Type B pancreatic cell (in vitro differentiated cells): ENCODE results near the gene MYEOV. TPM values are rescaled to one million over a fixed set of nuclear protein-coding genes. Genes with fewer than 3 reads are reported as not detected.

Experiments used
- DNase-seq: peaks from one replicate; pipeline ENCODE4 v3.0.0; 2021; ENCODE audit warnings: mixed read lengths; ENCODE audit not compliant: unreplicated experiment; ENCODE audit errors: extremely low spot score
- H3K27ac Mint-ChIP-seq: 2 replicates; pipeline ENCODE4 v1.8.0; 2021; ENCODE audit warnings: mild to moderate bottlenecking, mixed read lengths
- H3K27me3 Mint-ChIP-seq: 2 replicates; pipeline ENCODE4 v1.8.0; 2021; ENCODE audit warnings: mixed read lengths
- H3K36me3 Mint-ChIP-seq: 2 replicates; pipeline ENCODE4 v1.8.0; 2021; ENCODE audit warnings: mixed read lengths
- H3K4me1 Mint-ChIP-seq: one replicate; pipeline ENCODE4 v1.8.0; 2021; ENCODE audit warnings: mixed read lengths; ENCODE audit not compliant: unreplicated experiment
- H3K4me3 Mint-ChIP-seq: 2 replicates; pipeline ENCODE4 v1.8.0; 2021; ENCODE audit warnings: mild to moderate bottlenecking, mixed read lengths
- H3K9me3 Mint-ChIP-seq: 2 replicates; pipeline ENCODE4 v1.8.0; 2021; ENCODE audit warnings: mixed read lengths
- total RNA-seq: library from RNA; stranded (reverse); gene quantifications from 2 replicates; pipeline ENCODE4 v1.2.1, GENCODE V29; 2021; ENCODE audit warnings: low replicate concordance
- TF ChIP-seq, protein P1 (sequence below): fragments of 200-600 bp; sonication (generic); conservative IDR thresholded peaks from 2 replicates; pipeline ENCODE4 v1.5.0; 2021; ENCODE audit warnings: antibody characterized with exemption, mild to moderate bottlenecking

Gene MYEOV
- total RNA-seq, 1 donor from 2014 or later, result 4.1 TPM

DNA sequence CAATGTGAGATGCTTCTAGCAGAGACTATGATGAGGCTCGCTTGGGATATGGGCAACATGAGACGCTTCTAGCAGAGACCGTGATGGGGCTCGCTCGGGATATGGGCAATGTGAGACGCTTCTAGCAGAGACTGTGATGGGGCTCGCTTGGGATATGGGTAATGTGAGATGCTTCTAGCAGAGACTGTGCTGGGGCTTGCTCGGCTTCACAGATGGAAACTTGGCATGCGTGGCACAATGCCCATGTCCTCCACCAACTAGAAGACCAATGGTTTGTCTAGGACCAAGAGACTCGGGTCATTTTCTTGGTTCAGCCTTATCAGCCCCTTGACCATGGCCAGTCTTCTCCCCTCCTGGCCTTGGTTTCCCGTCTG lies 7.1 kb downstream of the MYEOV start:
- no peak for DNase-seq
- Mint-ChIP-seq H3K27ac (peak overlapping the region; percentile 11), H3K4me1 (peaks cover 27% of the 10 kb centered on the region), H3K27me3 (no peaks in the 10 kb centered on the region), H3K36me3 (no peaks in the 10 kb centered on the region), H3K4me3 (no peak overlapping the region), H3K9me3 (peaks cover 4% of the 10 kb centered on the region)
- TF ChIP-seq, protein P1, sequence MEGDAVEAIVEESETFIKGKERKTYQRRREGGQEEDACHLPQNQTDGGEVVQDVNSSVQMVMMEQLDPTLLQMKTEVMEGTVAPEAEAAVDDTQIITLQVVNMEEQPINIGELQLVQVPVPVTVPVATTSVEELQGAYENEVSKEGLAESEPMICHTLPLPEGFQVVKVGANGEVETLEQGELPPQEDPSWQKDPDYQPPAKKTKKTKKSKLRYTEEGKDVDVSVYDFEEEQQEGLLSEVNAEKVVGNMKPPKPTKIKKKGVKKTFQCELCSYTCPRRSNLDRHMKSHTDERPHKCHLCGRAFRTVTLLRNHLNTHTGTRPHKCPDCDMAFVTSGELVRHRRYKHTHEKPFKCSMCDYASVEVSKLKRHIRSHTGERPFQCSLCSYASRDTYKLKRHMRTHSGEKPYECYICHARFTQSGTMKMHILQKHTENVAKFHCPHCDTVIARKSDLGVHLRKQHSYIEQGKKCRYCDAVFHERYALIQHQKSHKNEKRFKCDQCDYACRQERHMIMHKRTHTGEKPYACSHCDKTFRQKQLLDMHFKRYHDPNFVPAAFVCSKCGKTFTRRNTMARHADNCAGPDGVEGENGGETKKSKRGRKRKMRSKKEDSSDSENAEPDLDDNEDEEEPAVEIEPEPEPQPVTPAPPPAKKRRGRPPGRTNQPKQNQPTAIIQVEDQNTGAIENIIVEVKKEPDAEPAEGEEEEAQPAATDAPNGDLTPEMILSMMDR, result no peak

DNA sequence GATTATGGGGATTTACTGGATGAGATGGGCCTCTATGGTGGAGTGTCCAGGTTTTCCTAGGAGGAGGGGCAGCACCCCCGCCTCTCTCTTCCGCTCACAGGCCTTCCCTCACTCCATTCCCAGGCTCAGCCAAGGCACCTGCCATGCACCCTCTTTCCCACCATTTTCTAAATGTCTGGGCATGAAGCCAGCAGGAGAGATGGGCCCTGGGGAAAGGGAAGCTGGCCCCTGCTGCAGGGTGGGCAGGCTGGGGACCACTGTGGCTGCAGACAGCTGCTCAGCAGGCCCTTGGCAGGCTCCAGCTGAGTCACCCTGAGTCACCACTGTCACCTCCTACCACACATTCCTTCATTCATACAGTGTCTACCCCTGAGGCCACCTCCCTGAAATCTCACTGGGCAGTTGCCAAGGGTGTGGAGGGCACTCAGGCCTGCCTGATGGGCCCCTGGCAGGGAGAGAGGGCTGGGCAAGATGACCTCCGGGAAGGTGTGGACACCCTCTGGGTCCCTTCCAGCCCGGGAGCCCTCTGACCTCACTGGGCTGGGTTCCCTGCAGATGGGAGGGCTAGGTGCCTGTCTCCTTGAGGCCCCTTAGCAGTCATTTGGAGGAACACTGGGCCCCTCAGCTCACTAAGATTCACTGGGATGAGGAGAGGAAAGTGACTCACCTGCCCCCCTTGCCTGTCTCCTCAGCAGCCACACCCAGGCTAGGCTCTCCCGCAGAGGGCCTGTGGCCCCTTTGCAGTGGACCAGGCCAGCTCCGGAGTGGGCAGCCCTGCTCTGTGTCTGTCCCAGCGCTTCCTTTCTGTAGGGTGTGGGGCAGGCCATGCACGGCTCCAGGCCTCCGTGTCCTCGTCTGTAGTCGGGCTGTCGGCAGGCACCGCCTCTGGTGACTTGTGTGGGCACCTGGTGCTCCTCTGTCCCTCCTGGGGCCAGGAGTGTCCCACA lies 7.8 kb downstream of the MYEOV start:
- no peak for DNase-seq
- H3K4me3 Mint-ChIP-seq, result no peak overlapping the region
- H3K4me1 Mint-ChIP-seq, result peaks cover 27% of the 10 kb centered on the region

DNA sequence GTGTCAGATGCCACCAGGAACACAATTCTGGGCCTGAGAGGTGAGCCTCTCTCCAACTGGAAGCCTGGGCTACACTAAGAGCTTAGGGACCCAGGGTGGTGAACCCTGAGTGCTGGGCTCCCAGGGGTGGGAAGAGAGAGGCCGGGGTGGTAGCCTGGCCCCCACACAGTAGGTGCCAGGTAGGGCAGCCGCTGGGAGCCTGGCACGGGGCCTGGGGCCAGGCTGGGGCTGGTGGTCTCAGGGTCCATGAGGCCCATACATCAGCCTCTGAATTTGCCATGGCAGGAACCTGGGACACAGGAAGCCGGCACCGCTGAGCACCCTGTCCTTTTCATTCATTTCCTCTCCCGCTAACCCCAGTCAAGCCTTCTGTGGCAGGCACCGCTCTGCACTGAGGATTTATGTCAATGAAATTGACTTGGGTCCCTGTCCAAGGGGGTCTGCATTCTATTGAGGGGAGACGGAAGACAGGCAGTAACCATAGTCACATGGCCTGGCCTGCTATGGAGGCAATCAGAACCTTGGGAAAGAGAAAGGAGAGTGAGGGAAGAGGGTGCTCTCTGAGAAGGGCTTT lies 8.6 kb downstream of the MYEOV start:
- Mint-ChIP-seq H3K4me3 (no peak overlapping the region), H3K36me3 (no peaks in the 10 kb centered on the region), H3K27me3 (no peaks in the 10 kb centered on the region), H3K27ac (peak overlapping the region; percentile 35), H3K9me3 (peaks cover 4% of the 10 kb centered on the region), H3K4me1 (peaks cover 20% of the 10 kb centered on the region)
- TF ChIP-seq, protein P1, result no peak
- DNase-seq, result no peak

More for the DNA sequence above, 7.8 kb downstream of the MYEOV start:
- TF ChIP-seq, protein P1, result no peak
- H3K27me3 Mint-ChIP-seq, result no peaks in the 10 kb centered on the region
- no peaks in the 10 kb centered on the region for H3K36me3 Mint-ChIP-seq
- H3K27ac Mint-ChIP-seq, result peak overlapping the region; percentile 11
- peaks cover 4% of the 10 kb centered on the region for H3K9me3 Mint-ChIP-seq

DNA sequence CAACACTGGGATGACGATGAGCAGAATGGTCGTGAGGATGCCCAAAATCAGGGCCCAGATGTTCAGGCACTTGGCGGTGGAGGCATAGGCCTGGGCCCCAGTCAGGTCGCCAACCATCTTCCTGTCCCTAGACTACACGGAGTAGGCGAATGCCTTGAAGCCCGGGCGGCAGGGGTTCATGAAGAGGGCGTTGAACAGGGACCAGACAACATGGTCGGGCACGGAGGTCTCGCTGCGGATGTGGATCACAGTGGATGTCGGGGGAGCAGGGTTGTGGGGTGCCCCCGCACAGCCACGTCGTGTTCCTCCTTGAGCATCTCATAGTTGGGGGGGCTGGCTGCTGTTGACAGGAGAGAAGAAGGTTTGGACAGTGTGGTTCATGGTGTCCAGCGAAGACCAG lies 9.5 kb downstream of the MYEOV start:
- no peak overlapping the region for H3K27ac Mint-ChIP-seq
- TF ChIP-seq, protein P1, result no peak
- peaks cover 19% of the 10 kb centered on the region for H3K4me1 Mint-ChIP-seq
- no peaks in the 10 kb centered on the region for H3K36me3 Mint-ChIP-seq
- H3K4me3 Mint-ChIP-seq, result no peak overlapping the region
- H3K27me3 Mint-ChIP-seq, result peaks cover 4% of the 10 kb centered on the region
- DNase-seq, result no peak
- H3K9me3 Mint-ChIP-seq, result peaks cover 4% of the 10 kb centered on the region

DNA sequence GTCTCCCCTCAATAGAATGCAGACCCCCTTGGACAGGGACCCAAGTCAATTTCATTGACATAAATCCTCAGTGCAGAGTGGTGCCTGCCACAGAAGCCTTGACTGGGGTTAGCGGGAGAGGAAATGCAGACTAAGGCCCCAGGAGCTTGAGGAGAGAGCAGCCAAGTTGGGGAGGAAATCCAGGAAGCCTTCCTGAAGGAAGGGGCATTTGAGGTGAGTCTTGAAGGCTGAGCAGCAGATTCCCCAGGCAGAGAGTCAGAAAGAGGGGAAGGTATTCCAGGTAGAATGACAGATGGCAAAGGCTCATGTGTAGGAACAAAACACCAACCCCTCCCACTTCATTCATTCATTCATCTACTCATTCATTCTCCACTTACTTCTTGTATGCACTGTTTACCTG lies 10.3 kb downstream of the MYEOV start:
- Mint-ChIP-seq H3K27ac (no peak overlapping the region), H3K4me1 (peaks cover 17% of the 10 kb centered on the region), H3K27me3 (peaks cover 4% of the 10 kb centered on the region), H3K36me3 (no peaks in the 10 kb centered on the region), H3K9me3 (peaks cover 4% of the 10 kb centered on the region), H3K4me3 (no peak overlapping the region)
- no peak for DNase-seq
- TF ChIP-seq, protein P1, result no peak
